GM12873 (cell line): ENCODE measurements around the gene TIGD4.

Source experiments
- CTCF ChIP-seq: IDR thresholded peaks from 2 replicates; pipeline ENCODE4 v1.5.1; 2012; ENCODE audit warnings: low read depth, mild to moderate bottlenecking, moderate library complexity, low read length, control low read depth; ENCODE audit not compliant: insufficient read depth; ENCODE audit errors: missing control alignments

TIGD4 gene

GRCh38 chr4:152719801-152720556, 59.6 kb downstream of the TIGD4 start:
- no peak for TF ChIP-seq CTCF
